GM12873 (cell line): ENCODE data around the gene ZNF23.

Experiments
- CTCF ChIP-seq: IDR thresholded peaks from 2 replicates; pipeline ENCODE4 v1.5.1; 2012; ENCODE audit warnings: low read depth, mild to moderate bottlenecking, moderate library complexity, low read length, control low read depth; ENCODE audit not compliant: insufficient read depth; ENCODE audit errors: missing control alignments

ZNF23 gene

DNA sequence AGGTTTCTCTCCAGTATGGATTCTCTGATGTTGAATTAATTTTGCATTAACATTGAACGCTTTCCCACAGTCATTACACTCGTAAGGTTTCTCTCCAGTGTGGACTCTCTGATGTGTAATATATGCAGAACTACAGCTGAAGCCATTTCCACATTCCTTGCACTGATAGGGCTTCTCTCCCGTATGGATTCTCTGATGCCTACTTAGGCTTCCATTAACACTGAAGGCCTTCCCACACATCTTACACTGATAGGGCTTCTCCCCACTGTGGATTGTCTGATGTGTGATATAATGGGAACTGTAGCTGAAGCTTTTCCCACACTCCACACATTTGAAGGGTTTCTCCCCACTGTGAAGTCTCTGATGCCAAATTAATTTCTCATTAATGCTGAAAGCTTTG is 13.0 kb downstream of the ZNF23 start:
- no peak for TF ChIP-seq CTCF

DNA sequence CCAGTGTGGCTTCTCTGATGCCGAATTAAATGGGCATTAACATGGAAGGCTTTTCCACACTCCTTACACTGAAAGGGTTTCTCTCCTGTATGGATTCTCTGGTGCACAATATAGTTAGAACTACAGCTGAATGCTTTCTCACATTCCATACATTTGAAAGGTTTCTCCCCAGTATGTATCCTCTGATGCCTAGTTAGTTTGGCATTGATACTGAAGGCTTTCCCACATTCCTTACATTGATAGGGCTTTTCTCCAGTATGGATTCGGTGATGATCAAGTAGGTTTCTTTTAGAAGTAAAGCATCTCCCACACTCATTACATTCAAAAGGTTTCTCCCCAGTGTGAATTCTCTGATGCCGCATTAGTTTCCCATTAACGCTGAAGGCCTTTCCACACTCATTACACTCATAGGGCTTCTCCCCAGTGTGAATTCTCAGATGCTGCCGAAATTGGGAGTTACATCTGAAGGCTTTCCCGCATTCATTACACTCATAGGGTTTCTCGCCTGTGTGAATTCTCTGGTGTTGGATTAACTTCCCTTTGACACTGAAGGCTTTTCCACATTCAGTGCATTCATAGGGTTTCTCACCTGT is 13.7 kb downstream of the ZNF23 start:
- TF ChIP-seq CTCF, result no peak

GRCh38 chr16:71443714-71444113 is 18.3 kb downstream of the ZNF23 start:
- TF ChIP-seq CTCF, result no peak

GRCh38 chr16:71442051-71442440 is 20.0 kb downstream of the ZNF23 start, which contains the start of gene TLE7:
Gene TLE7, minus strand, starts transcription at chr16:71442054. Its CDS starts 8,730 bp downstream, at chr16:71433324.
- TF ChIP-seq CTCF, result no peak

DNA sequence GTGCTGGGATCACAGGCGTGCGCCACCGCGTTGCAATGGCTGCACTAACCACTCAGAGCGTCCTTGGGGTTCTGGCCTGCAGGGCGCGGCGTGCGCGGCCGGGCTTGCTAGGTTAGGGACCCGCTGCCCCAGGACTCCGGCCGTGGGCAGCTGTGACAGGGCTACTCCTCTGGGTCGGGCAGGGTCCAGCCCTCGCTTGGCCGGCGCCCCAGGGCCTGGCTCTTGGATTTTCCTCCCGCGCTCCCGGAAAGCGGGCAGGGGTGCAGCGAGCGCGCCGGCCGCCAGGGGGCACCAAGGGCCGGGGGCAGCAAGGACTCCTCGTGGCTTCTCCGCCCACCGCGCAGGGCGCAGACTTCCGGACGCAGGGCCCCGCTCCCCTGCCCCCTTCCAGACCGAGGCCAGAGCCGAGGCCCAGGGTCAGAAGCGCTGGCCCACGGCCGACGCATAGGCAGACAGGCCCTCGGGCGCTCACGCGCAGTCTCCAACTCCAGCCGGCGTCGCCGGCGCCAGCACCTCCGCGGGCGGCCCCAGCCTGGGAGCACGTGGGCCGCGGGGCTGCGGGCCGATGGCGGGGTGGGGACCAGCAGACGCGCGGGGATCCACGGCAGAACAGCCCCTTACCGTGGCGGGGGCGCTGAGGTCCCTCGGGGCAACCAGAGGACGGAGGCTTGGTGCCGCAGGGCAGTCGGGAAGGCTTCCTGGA is 20.5 kb downstream of the ZNF23 start:
- peak; percentile 35 for TF ChIP-seq CTCF

GRCh38 chr16:71440669-71441347 is 21.2 kb downstream of the ZNF23 start:
- TF ChIP-seq CTCF, result peak; percentile 62

- TF ChIP-seq CTCF, result no peak
Measured at GRCh38 chr16:71439523-71439922, 22.5 kb downstream of the ZNF23 start.
